Right cardiac atrium (tissue), 5 donors: ENCODE results near the gene STK25. TPM values are rescaled to one million over a fixed set of nuclear protein-coding genes. Genes with fewer than 3 reads are reported as not detected.

Experiments used
- ATAC-seq, 2 donors: fragments of 200-7000 bp; cut with Tn5 transposase; one replicate each; pipeline versions ENCODE4 v1.8.0 to v1.9.1; 2020; ENCODE audit warnings: moderate library complexity in 2 of 2, mild to moderate bottlenecking in 1 of 2
- DNase-seq, 3 donors: peaks; one replicate each; pipeline ENCODE4 v3.0.0-alpha.2; 2020
- H3K27ac ChIP-seq: one replicate; pipeline ENCODE4 v1.5.1; 2013; ENCODE audit warnings: mild to moderate bottlenecking, low read length, control low read depth, moderate library complexity
- H3K27me3 ChIP-seq: one replicate; pipeline ENCODE4 v1.6.1; 2013; ENCODE audit not compliant: control insufficient read depth, insufficient read depth
- H3K4me1 ChIP-seq: one replicate; pipeline ENCODE4 v1.6.1; 2013; ENCODE audit warnings: low read length; ENCODE audit not compliant: control insufficient read depth, insufficient read depth
- H3K4me3 ChIP-seq: one replicate; pipeline ENCODE4 v1.5.1; 2013; ENCODE audit warnings: low read length, control low read depth
- H3K9me3 ChIP-seq: one replicate; pipeline ENCODE4 v1.6.1; 2013; ENCODE audit warnings: low read length; ENCODE audit not compliant: control insufficient read depth
- WGBS: extraction: QIAGEN DNeasy Blood & Tissue Kit; methylation state at CpG from one replicate; pipeline ENCODE4 v1.1.7; 2013; 5-methylcytosine and 5-hydroxymethylcytosine counted together
- intact Hi-C, 4 donors: fragments of 100-400 bp; cut with DNase I; formaldehyde crosslinking; loops; one replicate each; pipeline versions ENCODE4 v1.11.0 to v1.14.0; 2022 to 2023
- polyA plus RNA-seq: library from polyadenylated mRNA; stranded (reverse); fragments of 200-250 nt; gene quantifications from one replicate; pipeline ENCODE4 v1.2.3, GENCODE V29; 2013
- total RNA-seq, 4 donors: library from RNA; stranded (reverse); fragmentation: NEBNext Ultra II Directional; extraction: Animal tissue kit (Norgen Biotek cat#: 25700); gene quantifications; one replicate each; pipeline ENCODE4 v1.2.1, GENCODE V29; 2021
- donor health status: healthy with polysubstance abuse.
- donor health status: DM: no; HTN: yes; CAD: no.
- donor health status: DM: no; HTN: no; CAD: no.
- donor health status: DM: no; HTN: yes; CAD: no; lungs with severe emphysema.
- donor health status: DM: yes; HTN: yes; CAD: no.

STK25 gene
- total and polyA plus RNA-seq, 5 donors: 84.7 to 116 (median 96.8) TPM

GRCh38 chr2:241499146-241499965, 9.0 kb downstream of the STK25 start:
- H3K4me3 ChIP-seq: no peak overlapping the region
- no peak for ATAC-seq
- no peaks in the 10 kb centered on the region for H3K4me1 ChIP-seq
- intact Hi-C loops: no loop called here
- 81% methylated on average over 28 of the region's 28 CpGs for WGBS
- H3K27me3 ChIP-seq: no peaks in the 10 kb centered on the region
- H3K27ac ChIP-seq: no peak overlapping the region
- H3K9me3 ChIP-seq: no peaks in the 10 kb centered on the region
- peak in 1 of 3 donors; percentile 47 for DNase-seq

- DNase-seq: peak in 2 of 3 donors; percentile 47 to 53
- WGBS: 92% methylated on average over 36 of the region's 36 CpGs
- no peak for ATAC-seq
- no peaks in the 10 kb centered on the region for H3K4me1 ChIP-seq
- H3K27ac ChIP-seq: no peak overlapping the region
- H3K4me3 ChIP-seq: no peak overlapping the region
- intact Hi-C loops: no loop called here
- H3K27me3 ChIP-seq: no peaks in the 10 kb centered on the region
- H3K9me3 ChIP-seq: no peaks in the 10 kb centered on the region
Observed at GRCh38 chr2:241498115-241499070, 10.0 kb downstream of the STK25 start.

GRCh38 chr2:241496904-241497877, 11.2 kb downstream of the STK25 start:
- no peak for ATAC-seq
- WGBS: 92% methylated on average over 29 of the region's 29 CpGs
- Histone ChIP-seq H3K4me3 (no peak overlapping the region), H3K9me3 (no peaks in the 10 kb centered on the region), H3K27ac (no peak overlapping the region), H3K4me1 (no peaks in the 10 kb centered on the region), H3K27me3 (no peaks in the 10 kb centered on the region)
- DNase-seq: peak in 1 of 3 donors; percentile 50
- intact Hi-C loops: no loop called here

- intact Hi-C loops: no loop called here
- H3K4me3 ChIP-seq: no peak overlapping the region
- no peaks in the 10 kb centered on the region for H3K4me1 ChIP-seq
- no peaks in the 10 kb centered on the region for H3K9me3 ChIP-seq
- no peaks in the 10 kb centered on the region for H3K27me3 ChIP-seq
- H3K27ac ChIP-seq: no peak overlapping the region
- DNase-seq (peak in 2 of 3 donors; percentile 47 to 50), ATAC-seq (no peak)
- 93% methylated on average over 28 of the region's 28 CpGs for WGBS
Observed at GRCh38 chr2:241496003-241496707, 12.2 kb downstream of the STK25 start.

DNA sequence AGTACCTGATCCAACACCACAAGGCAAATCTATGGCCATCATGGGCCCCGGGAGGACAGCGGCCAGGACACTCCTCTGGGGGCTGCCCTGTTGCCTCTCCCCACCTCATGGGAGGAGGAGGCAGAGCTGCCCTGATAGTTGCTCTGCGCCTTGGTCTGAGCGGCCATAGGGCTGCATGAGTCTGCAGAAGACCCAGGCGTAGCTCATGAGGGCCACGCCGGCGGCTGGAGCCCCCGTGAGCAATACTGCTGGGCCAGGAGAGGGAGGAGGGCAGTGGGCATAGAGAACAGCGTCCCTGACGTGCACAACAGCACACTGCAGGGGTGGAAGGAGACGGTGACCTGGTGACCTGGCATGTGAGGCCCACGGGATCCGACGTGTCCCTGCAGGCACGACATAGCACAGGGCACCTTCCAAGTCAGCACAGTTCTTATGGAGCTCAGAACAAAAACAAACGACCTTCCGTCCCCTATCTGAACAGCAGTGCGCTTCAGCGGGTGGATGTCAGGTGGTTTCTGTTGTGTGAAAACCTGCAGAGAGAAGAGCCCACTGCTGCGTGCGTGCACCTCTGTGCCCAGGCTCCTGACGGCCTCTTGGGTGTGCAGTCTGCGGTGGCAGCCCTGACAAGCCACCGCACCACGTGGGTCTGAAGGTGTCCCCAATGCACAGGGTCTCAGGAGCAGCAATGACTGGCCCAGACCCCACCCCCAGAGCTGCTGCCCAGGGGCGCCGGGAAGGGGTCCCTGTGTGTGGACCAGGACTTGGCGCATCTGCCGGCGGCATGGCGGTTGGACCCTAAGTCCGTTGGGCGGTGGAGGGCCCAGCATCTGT, 13.0 kb downstream of the STK25 start:
- WGBS: 85% methylated on average over 34 of the region's 34 CpGs
- H3K4me3 ChIP-seq: no peak overlapping the region
- intact Hi-C loops: no loop called here
- H3K27ac ChIP-seq: no peak overlapping the region
- no peaks in the 10 kb centered on the region for H3K9me3 ChIP-seq
- DNase-seq (peak in 1 of 3 donors; percentile 60), ATAC-seq (no peak)
- no peaks in the 10 kb centered on the region for H3K27me3 ChIP-seq
- H3K4me1 ChIP-seq: no peaks in the 10 kb centered on the region

GRCh38 chr2:241494311-241494908, 14.0 kb downstream of the STK25 start:
- Histone ChIP-seq H3K27me3 (no peaks in the 10 kb centered on the region), H3K4me3 (no peak overlapping the region), H3K4me1 (no peaks in the 10 kb centered on the region), H3K27ac (no peak overlapping the region), H3K9me3 (no peaks in the 10 kb centered on the region)
- ATAC-seq (no peak), DNase-seq (peak in 1 of 3 donors; percentile 3)
- 82% methylated on average over 16 of the region's 16 CpGs for WGBS
- intact Hi-C loops: no loop called here

GRCh38 chr2:241493092-241493491, 15.3 kb downstream of the STK25 start:
- DNase-seq: peak in 1 of 3 donors; percentile 12
- no peak overlapping the region for H3K4me3 ChIP-seq
- no peak overlapping the region for H3K27ac ChIP-seq
- no peak for ATAC-seq
- H3K4me1 ChIP-seq: no peaks in the 10 kb centered on the region
- intact Hi-C loops: no loop called here
- H3K9me3 ChIP-seq: no peaks in the 10 kb centered on the region
- WGBS: 87% methylated on average over 10 of the region's 10 CpGs
- no peaks in the 10 kb centered on the region for H3K27me3 ChIP-seq

DNA sequence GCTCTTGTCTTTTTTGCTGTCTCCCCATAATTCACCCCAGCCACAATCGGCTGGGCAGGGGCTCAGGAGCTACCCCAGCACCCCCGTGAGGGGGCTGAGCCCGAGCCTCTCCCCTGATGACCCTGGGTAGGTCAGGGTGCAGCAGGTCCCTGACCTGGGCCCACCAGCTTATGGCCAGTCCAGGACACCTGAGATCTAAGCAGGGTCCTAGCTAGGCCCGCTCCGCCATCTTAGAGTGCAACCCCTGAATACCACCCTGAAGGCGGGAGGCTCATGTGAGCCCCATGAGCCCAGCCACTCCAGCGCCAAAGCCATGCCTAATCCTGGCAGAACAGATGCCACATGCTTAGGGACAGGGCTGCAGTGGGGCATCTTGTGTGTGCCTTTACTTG, 16.2 kb downstream of the STK25 start:
- H3K27ac ChIP-seq: no peak overlapping the region
- WGBS: 94% methylated on average over 7 of the region's 7 CpGs
- H3K4me1 ChIP-seq: no peaks in the 10 kb centered on the region
- intact Hi-C loops: no loop called here
- H3K4me3 ChIP-seq: no peak overlapping the region
- peak in 1 of 3 donors; percentile 46 for DNase-seq
- ATAC-seq: peak in 1 of 2 donors; percentile 17
- H3K9me3 ChIP-seq: no peaks in the 10 kb centered on the region
- H3K27me3 ChIP-seq: no peaks in the 10 kb centered on the region

DNA sequence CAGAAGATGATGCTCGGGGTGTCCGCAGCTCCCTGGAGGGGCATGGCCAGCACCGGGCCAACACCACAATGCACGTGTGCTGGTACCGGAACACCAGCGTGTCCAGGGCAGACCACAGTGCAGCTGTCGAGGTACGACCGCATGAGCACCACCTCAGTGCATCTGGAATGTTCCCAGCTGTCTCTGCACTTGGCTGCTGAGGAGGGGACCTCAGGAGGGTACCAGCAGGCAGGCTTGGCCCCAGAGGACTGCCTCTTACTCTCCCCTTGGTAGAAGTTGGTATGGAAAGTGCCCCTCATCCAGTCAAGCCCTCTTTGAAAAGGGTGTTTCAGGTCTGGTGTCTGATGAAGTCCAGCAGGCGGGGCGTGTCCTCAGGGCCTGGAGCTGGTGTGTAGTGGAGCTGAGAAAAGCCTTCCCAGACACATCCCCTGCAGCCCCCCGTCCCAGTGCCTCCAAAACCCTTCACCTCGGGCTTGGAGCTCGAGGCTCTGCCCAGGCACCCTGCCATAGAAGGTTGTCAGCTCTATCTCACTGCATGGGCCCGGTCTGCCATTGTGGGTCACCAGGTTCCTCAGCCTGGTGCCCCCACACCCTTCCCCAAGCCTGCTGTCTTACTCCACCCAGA, 16.7 kb downstream of the STK25 start:
- no peak overlapping the region for H3K4me3 ChIP-seq
- intact Hi-C loops: no loop called here
- H3K9me3 ChIP-seq: no peaks in the 10 kb centered on the region
- 81% methylated on average over 15 of the region's 15 CpGs for WGBS
- H3K27ac ChIP-seq: no peak overlapping the region
- ATAC-seq: peak; percentile 4 to 6
- peak in 1 of 3 donors; percentile 35 for DNase-seq
- no peaks in the 10 kb centered on the region for H3K4me1 ChIP-seq
- H3K27me3 ChIP-seq: no peaks in the 10 kb centered on the region
